GM18505 (cell line): Measurements from ENCODE around the gene AK8.

ENCODE experiments used
- ATAC-seq: cut with Tn5 transposase; IDR thresholded peaks from one replicate; pipeline ENCODE4 v1.9.1; 2021; ENCODE audit not compliant: unreplicated experiment
- POLR2A ChIP-seq: IDR thresholded peaks from 4 replicates; pipeline ENCODE4 v1.6.1; 2011; ENCODE audit warnings: borderline replicate concordance; ENCODE audit not compliant: insufficient read depth, insufficient read length; ENCODE audit errors: extremely low read depth

Gene AK8

GRCh38 chr9:132745756-132746709 lies 132.1 kb downstream of the AK8 start:
- ATAC-seq, result no peak
- no peak for TF ChIP-seq POLR2A

- no peak for ATAC-seq
- TF ChIP-seq POLR2A, result no peak
These were observed 133.0 kb downstream of the AK8 start for GRCh38 chr9:132744881-132745755.

- TF ChIP-seq POLR2A, result no peak
- ATAC-seq, result no peak
These were observed 134.1 kb downstream of the AK8 start for GRCh38 chr9:132743931-132744479.

- no peak for TF ChIP-seq POLR2A
- ATAC-seq, result no peak
These were observed 135.2 kb downstream of the AK8 start for GRCh38 chr9:132742821-132743311.

- no peak for TF ChIP-seq POLR2A
- no peak for ATAC-seq
These were observed 137.4 kb downstream of the AK8 start for GRCh38 chr9:132740526-132741309.

GRCh38 chr9:132739710-132740310 lies 138.3 kb downstream of the AK8 start:
- no peak for TF ChIP-seq POLR2A
- no peak for ATAC-seq

GRCh38 chr9:132733260-132733815 lies 144.7 kb downstream of the AK8 start:
- ATAC-seq, result no peak
- TF ChIP-seq POLR2A, result no peak

GRCh38 chr9:132732326-132733259 lies 145.5 kb downstream of the AK8 start:
- TF ChIP-seq POLR2A, result no peak
- ATAC-seq, result no peak

- no peak for ATAC-seq
- TF ChIP-seq POLR2A, result no peak
These were observed 146.9 kb downstream of the AK8 start for GRCh38 chr9:132731230-132731629.

GRCh38 chr9:132730054-132731033 lies 147.7 kb downstream of the AK8 start:
- no peak for TF ChIP-seq POLR2A
- no peak for ATAC-seq
